SU-DHL-6 (cell line): ENCODE results near the gene C16orf78.
A peak's percentile ranks its signal among the peaks of the same experiment; 100 is the strongest.

ENCODE experiments used
- H2AFZ ChIP-seq: fragments of 200-600 bp; sonication (generic); 2 replicates; pipeline ENCODE4 v1.6.1; 2014; ENCODE audit warnings: low read depth, mild to moderate bottlenecking, moderate library complexity, mixed read lengths, antibody characterized with exemption, low read length; ENCODE audit not compliant: severe bottlenecking
- H3F3A ChIP-seq: fragments of 200-600 bp; shearing (Covaris generic); 2 replicates; pipeline ENCODE4 v1.6.0; 2016; ENCODE audit warnings: antibody characterized with exemption, mild to moderate bottlenecking; ENCODE audit not compliant: insufficient read depth
- H3K27ac ChIP-seq: fragments of 200-600 bp; sonication (generic); 2 replicates; pipeline ENCODE4 v1.5.1; 2016; ENCODE audit warnings: low read depth, mild to moderate bottlenecking, low read length, moderate library complexity, mixed read lengths
- H3K27me3 ChIP-seq: fragments of 200-600 bp; sonication (generic), shearing (Covaris generic); 2 replicates; pipeline ENCODE4 v1.6.0; 2014; ENCODE audit warnings: mild to moderate bottlenecking, low read length
- H3K36me3 ChIP-seq: fragments of 200-600 bp; sonication (generic); 2 replicates; pipeline ENCODE4 v1.6.1; 2014; ENCODE audit warnings: mild to moderate bottlenecking, low read length, mixed read lengths
- H3K4me2 ChIP-seq: fragments of 300-600, 200-600 bp; shearing (Covaris generic), sonication (generic); 2 replicates; pipeline ENCODE4 v1.6.0; 2014; ENCODE audit warnings: low read length, low read depth, mild to moderate bottlenecking; ENCODE audit not compliant: poor library complexity, severe bottlenecking
- H3K4me3 ChIP-seq: fragments of 200-600 bp; sonication (generic); 2 replicates; pipeline ENCODE4 v1.5.1; 2014; ENCODE audit warnings: antibody characterized with exemption, low read length, mild to moderate bottlenecking, mixed read lengths; ENCODE audit not compliant: insufficient read depth, poor library complexity, severe bottlenecking
- H3K79me2 ChIP-seq: fragments of 200-600 bp; sonication (generic); 2 replicates; pipeline ENCODE4 v1.6.1; 2014; ENCODE audit warnings: mild to moderate bottlenecking, low read length, moderate library complexity; ENCODE audit not compliant: insufficient read depth
- H3K9ac ChIP-seq: fragments of 200-600 bp; sonication (generic); 2 replicates; pipeline ENCODE4 v1.7.0; 2014; ENCODE audit warnings: mild to moderate bottlenecking, low read length
- H3K9me2 ChIP-seq: fragments of 200-600 bp; sonication (generic); replicated peaks from 2 replicates; pipeline ENCODE4 v1.6.1; 2014; ENCODE audit warnings: low read length; ENCODE audit not compliant: insufficient read depth
- H3K9me3 ChIP-seq: fragments of 200-600 bp; sonication (generic); 2 replicates; pipeline ENCODE4 v1.6.1; 2014; ENCODE audit warnings: low read length, mixed read lengths; ENCODE audit not compliant: insufficient read depth
- H4K20me1 ChIP-seq: fragments of 200-600 bp; sonication (generic); 2 replicates; pipeline ENCODE4 v1.6.1; 2014; ENCODE audit warnings: low read depth, mild to moderate bottlenecking, antibody characterized with exemption, low read length, moderate library complexity, mixed read lengths
- EZH2phosphoT487 ChIP-seq: fragments of 200-600 bp; sonication (generic), shearing (Covaris generic); conservative IDR thresholded peaks from 2 replicates; pipeline ENCODE4 v1.6.1; 2018; ENCODE audit warnings: mild to moderate bottlenecking, antibody characterized with exemption, low read length, moderate library complexity, mixed read lengths
- TF ChIP-seq, protein P1 (sequence below): fragments of 200-600 bp; sonication (generic); IDR thresholded peaks from one replicate; pipeline ENCODE4 v1.5.1; 2017; ENCODE audit warnings: antibody characterized with exemption, mild to moderate bottlenecking, low read length, moderate library complexity; ENCODE audit not compliant: insufficient read depth, poor library complexity, severe bottlenecking

The C16orf78 gene

DNA sequence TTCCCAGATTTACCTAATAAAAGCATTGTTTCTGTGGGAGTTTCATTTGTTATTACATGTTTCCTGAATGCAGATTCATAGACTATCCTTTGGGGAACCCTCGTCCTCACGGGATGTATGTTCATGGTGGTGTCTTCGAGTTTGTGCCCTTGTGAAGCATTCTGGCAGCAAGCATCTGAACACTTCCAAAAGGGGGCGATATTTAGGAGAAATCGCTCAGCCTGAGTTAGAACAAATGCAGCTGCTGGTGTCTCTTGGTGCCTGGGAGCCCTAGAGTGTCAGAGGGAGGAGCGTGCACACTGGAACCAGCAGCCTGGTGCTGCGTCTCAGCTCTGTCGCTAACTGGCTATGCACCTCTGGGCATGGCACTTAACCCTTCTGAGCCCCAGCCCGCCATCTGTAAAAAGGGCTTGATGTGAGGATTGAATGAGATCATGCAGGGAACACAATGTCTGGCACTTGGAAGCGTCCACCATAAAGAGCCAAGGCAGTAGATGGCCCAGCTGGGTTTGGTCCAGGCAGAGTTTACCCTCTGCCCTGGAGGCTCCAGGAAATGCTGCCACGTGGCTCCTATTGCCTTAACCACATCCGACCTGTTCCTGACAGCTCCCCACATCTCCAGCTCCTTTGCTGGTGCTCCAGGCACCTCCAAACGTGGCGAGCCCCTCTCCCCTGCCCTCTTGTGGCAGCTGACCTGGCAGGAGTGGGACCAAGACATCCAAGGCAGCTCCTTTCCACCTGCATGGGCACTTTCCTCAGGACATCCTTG is 25.0 kb upstream of the C16orf78 start:
- H4K20me1 ChIP-seq = no peaks in the 10 kb centered on the region
- H3K9ac ChIP-seq = no peak overlapping the region
- H3K79me2 ChIP-seq = no peaks in the 10 kb centered on the region
- H3K4me2 ChIP-seq = no peak overlapping the region
- no peaks in the 10 kb centered on the region for H3K36me3 ChIP-seq
- H2AFZ ChIP-seq = no peak overlapping the region
- no peak overlapping the region for H3K4me3 ChIP-seq
- no peaks in the 10 kb centered on the region for H3F3A ChIP-seq
- H3K27ac ChIP-seq = no peak overlapping the region
- H3K9me2 ChIP-seq = no peaks in the 10 kb centered on the region
- no peak for TF ChIP-seq EZH2phosphoT487
- TF ChIP-seq, protein P1, sequence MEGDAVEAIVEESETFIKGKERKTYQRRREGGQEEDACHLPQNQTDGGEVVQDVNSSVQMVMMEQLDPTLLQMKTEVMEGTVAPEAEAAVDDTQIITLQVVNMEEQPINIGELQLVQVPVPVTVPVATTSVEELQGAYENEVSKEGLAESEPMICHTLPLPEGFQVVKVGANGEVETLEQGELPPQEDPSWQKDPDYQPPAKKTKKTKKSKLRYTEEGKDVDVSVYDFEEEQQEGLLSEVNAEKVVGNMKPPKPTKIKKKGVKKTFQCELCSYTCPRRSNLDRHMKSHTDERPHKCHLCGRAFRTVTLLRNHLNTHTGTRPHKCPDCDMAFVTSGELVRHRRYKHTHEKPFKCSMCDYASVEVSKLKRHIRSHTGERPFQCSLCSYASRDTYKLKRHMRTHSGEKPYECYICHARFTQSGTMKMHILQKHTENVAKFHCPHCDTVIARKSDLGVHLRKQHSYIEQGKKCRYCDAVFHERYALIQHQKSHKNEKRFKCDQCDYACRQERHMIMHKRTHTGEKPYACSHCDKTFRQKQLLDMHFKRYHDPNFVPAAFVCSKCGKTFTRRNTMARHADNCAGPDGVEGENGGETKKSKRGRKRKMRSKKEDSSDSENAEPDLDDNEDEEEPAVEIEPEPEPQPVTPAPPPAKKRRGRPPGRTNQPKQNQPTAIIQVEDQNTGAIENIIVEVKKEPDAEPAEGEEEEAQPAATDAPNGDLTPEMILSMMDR = peak; percentile 24
- H3K27me3 ChIP-seq = no peaks in the 10 kb centered on the region
- H3K9me3 ChIP-seq = no peaks in the 10 kb centered on the region

DNA sequence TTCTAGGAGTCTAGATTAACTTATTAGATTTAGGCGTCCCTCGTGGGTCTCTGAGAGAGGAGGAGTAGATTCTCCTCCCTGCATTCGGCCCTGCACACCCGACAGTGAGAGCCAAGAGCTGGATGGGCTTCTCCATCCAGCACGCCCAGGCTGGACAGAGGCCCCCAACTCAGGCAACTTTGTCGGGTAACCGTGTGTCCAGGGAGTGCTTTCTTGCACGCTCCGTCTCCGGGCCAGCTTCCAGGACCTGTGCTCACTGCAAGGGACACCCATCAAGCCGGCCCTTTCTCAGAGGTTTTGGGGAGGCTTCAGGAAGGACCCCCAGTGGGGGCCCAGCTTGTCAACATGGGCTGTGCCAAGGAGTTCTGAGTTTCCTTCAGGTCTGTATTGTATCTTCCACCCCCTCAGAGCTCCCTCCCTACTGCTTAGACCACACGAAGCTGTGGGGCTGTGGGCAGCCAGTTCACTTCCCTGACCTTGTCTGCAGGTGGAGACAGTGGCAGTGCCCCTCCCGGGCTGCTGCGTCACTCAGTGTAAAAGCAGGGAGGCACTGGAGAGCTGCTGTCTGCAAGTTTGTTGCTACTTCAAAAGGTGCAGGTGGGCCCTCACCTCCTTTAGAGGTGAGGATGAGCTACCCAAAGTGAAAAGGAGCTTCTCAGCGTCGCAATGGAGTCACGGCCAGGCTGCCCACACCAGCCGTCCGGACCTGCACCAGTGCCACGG is 24.0 kb upstream of the C16orf78 start:
- Histone ChIP-seq H3K27me3 (no peaks in the 10 kb centered on the region), H3K79me2 (no peaks in the 10 kb centered on the region), H4K20me1 (no peaks in the 10 kb centered on the region), H3K27ac (no peak overlapping the region), H2AFZ (no peak overlapping the region), H3F3A (no peaks in the 10 kb centered on the region), H3K9me2 (no peaks in the 10 kb centered on the region), H3K9ac (no peak overlapping the region), H3K4me2 (no peak overlapping the region), H3K9me3 (no peaks in the 10 kb centered on the region), H3K36me3 (no peaks in the 10 kb centered on the region), H3K4me3 (no peak overlapping the region)
- no peak for TF ChIP-seq EZH2phosphoT487
- TF ChIP-seq, protein P1 = no peak

DNA sequence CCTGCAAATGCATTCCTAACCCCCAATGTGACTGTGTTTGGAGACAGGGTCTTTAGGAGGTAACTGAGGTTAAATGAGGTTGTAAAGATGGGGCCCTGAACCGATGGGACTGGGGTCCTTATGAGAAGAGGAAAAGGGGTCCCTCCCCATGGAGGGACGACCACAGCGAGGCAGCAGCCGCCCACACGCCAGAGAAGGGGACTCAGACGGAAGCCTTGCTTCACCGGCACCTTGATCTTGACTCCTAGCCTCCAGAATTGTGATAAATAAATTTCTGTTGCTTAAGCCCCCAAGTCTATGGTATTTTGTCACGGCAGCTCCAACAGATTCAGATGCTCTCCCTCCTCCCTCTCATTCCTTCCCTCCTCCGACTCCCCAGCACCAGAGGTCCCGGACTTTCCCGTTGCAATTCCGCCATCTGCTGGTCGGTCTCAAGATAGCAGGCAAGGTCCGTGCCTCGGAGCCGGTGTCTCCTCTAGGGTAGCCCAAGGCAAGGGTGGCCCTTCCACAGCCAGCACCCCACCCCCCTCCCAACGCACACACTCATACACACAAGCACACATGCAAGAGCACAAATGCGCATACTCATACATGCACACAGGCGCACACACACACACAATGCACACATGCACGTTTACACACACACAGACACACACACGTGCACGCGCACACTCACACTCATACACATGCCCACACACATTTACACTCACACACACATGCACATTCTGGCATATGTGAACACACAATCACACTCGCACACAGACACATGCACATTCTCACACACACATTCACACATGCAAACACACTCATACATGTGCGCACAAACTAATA is 23.1 kb upstream of the C16orf78 start:
- H3K9ac ChIP-seq = no peak overlapping the region
- H4K20me1 ChIP-seq = no peaks in the 10 kb centered on the region
- H3K9me2 ChIP-seq = no peaks in the 10 kb centered on the region
- no peak overlapping the region for H3K4me2 ChIP-seq
- H2AFZ ChIP-seq = no peak overlapping the region
- H3F3A ChIP-seq = no peaks in the 10 kb centered on the region
- TF ChIP-seq EZH2phosphoT487 = no peak
- TF ChIP-seq, protein P1 = peak; percentile 79
- no peak overlapping the region for H3K4me3 ChIP-seq
- H3K27ac ChIP-seq = no peak overlapping the region
- no peaks in the 10 kb centered on the region for H3K36me3 ChIP-seq
- H3K9me3 ChIP-seq = no peaks in the 10 kb centered on the region
- H3K79me2 ChIP-seq = no peaks in the 10 kb centered on the region
- H3K27me3 ChIP-seq = no peaks in the 10 kb centered on the region
